H9 (cell line): ENCODE data around the gene OR2T3. TPM values are rescaled to one million over a fixed set of nuclear protein-coding genes. Genes with fewer than 3 reads are reported as not detected.
"Not testable (repeated sequence)": the region's sequence is repeated elsewhere in the genome, so short reads cannot be mapped to it uniquely, and the experiment has no call there.

Experiments
- DNase-seq: peaks from one replicate; pipeline ENCODE4 v3.0.0-alpha.2; 2017
- H2AFZ ChIP-seq: one replicate; pipeline ENCODE4 v1.6.1; 2013; ENCODE audit warnings: mild to moderate bottlenecking, low read length, control low read depth, moderate library complexity
- H2AK5ac ChIP-seq: 2 replicates; pipeline ENCODE4 v1.6.1; 2013; ENCODE audit warnings: low read length, control low read depth, mixed read lengths; ENCODE audit not compliant: insufficient read length
- H2BK120ac ChIP-seq: one replicate; pipeline ENCODE4 v1.6.1; 2013; ENCODE audit warnings: low read depth, mild to moderate bottlenecking, low read length, control low read depth, inconsistent platforms; ENCODE audit not compliant: poor library complexity, severe bottlenecking
- H2BK12ac ChIP-seq: 2 replicates; pipeline ENCODE4 v1.6.1; 2013; ENCODE audit warnings: low read length, control low read depth, mixed read lengths, low read depth; ENCODE audit not compliant: insufficient read length
- H2BK15ac ChIP-seq: 2 replicates; pipeline ENCODE4 v1.6.1; 2013; ENCODE audit warnings: low read depth, low read length, control low read depth
- H2BK20ac ChIP-seq: one replicate; pipeline ENCODE4 v1.6.1; 2013; ENCODE audit warnings: low read depth, mild to moderate bottlenecking, low read length, control low read depth, inconsistent platforms; ENCODE audit not compliant: poor library complexity, severe bottlenecking
- H2BK5ac ChIP-seq: 2 replicates; pipeline ENCODE4 v1.6.1; 2013; ENCODE audit warnings: low read length, control low read depth, mixed read lengths; ENCODE audit not compliant: insufficient read length
- H3K14ac ChIP-seq: 2 replicates; pipeline ENCODE4 v1.6.1; 2013; ENCODE audit warnings: low read length, control low read depth; ENCODE audit not compliant: insufficient read depth
- H3K18ac ChIP-seq: 2 replicates; pipeline ENCODE4 v1.6.1; 2013; ENCODE audit warnings: low read depth, mild to moderate bottlenecking, mixed read lengths, low read length, control low read depth; ENCODE audit not compliant: insufficient read length
- H3K23ac ChIP-seq: 2 replicates; pipeline ENCODE4 v1.6.1; 2013; ENCODE audit warnings: low read length, control low read depth, mixed read lengths, low read depth; ENCODE audit not compliant: insufficient read length
- H3K23me2 ChIP-seq: 2 replicates; pipeline ENCODE4 v1.6.1; 2013; ENCODE audit warnings: low read depth, mild to moderate bottlenecking, mixed read lengths, low read length, control low read depth; ENCODE audit not compliant: insufficient read length, poor library complexity, severe bottlenecking
- H3K27ac ChIP-seq: 2 replicates; pipeline ENCODE4 v1.5.1; 2013; ENCODE audit warnings: low read length, control low read depth, mixed read lengths, low read depth; ENCODE audit not compliant: insufficient read length
- H3K27me3 ChIP-seq: 2 replicates; pipeline ENCODE4 v1.6.1; 2013; ENCODE audit warnings: low read length, control low read depth, inconsistent platforms; ENCODE audit not compliant: insufficient read depth
- H3K4ac ChIP-seq: 2 replicates; pipeline ENCODE4 v1.6.1; 2013; ENCODE audit warnings: low read depth, mild to moderate bottlenecking, control low read depth, inconsistent platforms, low read length, moderate library complexity
- H3K4me1 ChIP-seq: 2 replicates; pipeline ENCODE4 v1.6.1; 2013; ENCODE audit warnings: low read length, control low read depth, inconsistent platforms; ENCODE audit not compliant: insufficient read depth
- H3K4me2 ChIP-seq: 2 replicates; pipeline ENCODE4 v1.6.1; 2013; ENCODE audit warnings: low read length, control low read depth, mixed read lengths; ENCODE audit not compliant: insufficient read length, insufficient read depth
- H3K56ac ChIP-seq: 2 replicates; pipeline ENCODE4 v1.6.1; 2013; ENCODE audit warnings: low read depth, mild to moderate bottlenecking, mixed read lengths, low read length, control low read depth; ENCODE audit not compliant: insufficient read length
- H3K79me1 ChIP-seq: 2 replicates; pipeline ENCODE4 v1.6.1; 2013; ENCODE audit warnings: low read depth, mild to moderate bottlenecking, moderate library complexity, low read length, control low read depth, inconsistent platforms; ENCODE audit not compliant: insufficient read depth, poor library complexity, severe bottlenecking
- H3K79me2 ChIP-seq: 2 replicates; pipeline ENCODE4 v1.6.1; 2013; ENCODE audit warnings: low read length, control low read depth, inconsistent platforms; ENCODE audit not compliant: insufficient read depth
- H3K9ac ChIP-seq: 2 replicates; pipeline ENCODE4 v1.6.1; 2013; ENCODE audit warnings: low read length, control low read depth, mixed read lengths; ENCODE audit not compliant: insufficient read length; ENCODE audit errors: extremely low read depth
- H3K9me3 ChIP-seq: one replicate; pipeline ENCODE4 v1.6.1; 2013; ENCODE audit warnings: low read depth, low read length, inconsistent platforms; ENCODE audit not compliant: control insufficient read depth
- H3T11ph ChIP-seq: one replicate; pipeline ENCODE4 v1.6.1; 2013; ENCODE audit warnings: mild to moderate bottlenecking, low read length, control low read depth, inconsistent platforms
- H4K20me1 ChIP-seq: one replicate; pipeline ENCODE4 v1.6.1; 2013; ENCODE audit not compliant: control insufficient read depth, insufficient read length, insufficient read depth
- H4K5ac ChIP-seq: 2 replicates; pipeline ENCODE4 v1.6.1; 2013; ENCODE audit warnings: low read depth, mild to moderate bottlenecking, mixed read lengths, low read length, control low read depth; ENCODE audit not compliant: insufficient read length
- H4K8ac ChIP-seq: replicated peaks from 2 replicates; pipeline ENCODE4 v1.6.1; 2013; ENCODE audit warnings: low read length, control low read depth, mixed read lengths, low read depth; ENCODE audit not compliant: insufficient read length
- H4K91ac ChIP-seq: 2 replicates; pipeline ENCODE4 v1.6.1; 2013; ENCODE audit warnings: low read depth, mild to moderate bottlenecking, moderate library complexity, mixed read lengths, low read length, control low read depth; ENCODE audit not compliant: insufficient read length
- H3K27ac Mint-ChIP-seq, 3 experiments: 2 replicates in 2 of 3; 3 replicates in 1 of 3; pipeline ENCODE4 v1.8.0; 2020 to 2021; ENCODE audit warnings: mixed read lengths in 3 of 3, mild to moderate bottlenecking in 1 of 3, moderate library complexity in 1 of 3
- H3K27me3 Mint-ChIP-seq: 2 replicates; pipeline ENCODE4 v1.8.0; 2021; ENCODE audit warnings: low read depth, mild to moderate bottlenecking, moderate library complexity, mixed read lengths
- H3K36me3 Mint-ChIP-seq, 3 experiments: 2 replicates in 2 of 3; 3 replicates in 1 of 3; pipeline ENCODE4 v1.8.0; 2020 to 2021; ENCODE audit warnings: low read depth in 3 of 3, mixed read lengths in 3 of 3; ENCODE audit not compliant: insufficient read depth in 1 of 3
- H3K4me1 Mint-ChIP-seq, 2 experiments: 2 replicates each; pipeline ENCODE4 v1.8.0; 2020; ENCODE audit warnings: mixed read lengths in 2 of 2
- H3K4me3 Mint-ChIP-seq, 2 experiments: 2 replicates in 1 of 2; 3 replicates in 1 of 2; pipeline ENCODE4 v1.8.0; 2020 to 2021; ENCODE audit warnings: mild to moderate bottlenecking in 2 of 2, mixed read lengths in 2 of 2, moderate library complexity in 1 of 2
- H3K9me3 Mint-ChIP-seq, 2 experiments: 2 replicates in 1 of 2; 3 replicates in 1 of 2; pipeline ENCODE4 v1.8.0; 2020; ENCODE audit warnings: mild to moderate bottlenecking in 2 of 2, mixed read lengths in 2 of 2, moderate library complexity in 1 of 2
- WGBS: extraction: QIAGEN DNeasy Blood & Tissue Kit; methylation state at CpG from one replicate; pipeline ENCODE4 v1.1.7; 2013; ENCODE audit warnings: missing lambda C conversion rate, low lambda C conversion rate, mixed read lengths; ENCODE audit not compliant: insufficient read length; ENCODE audit errors: extremely low coverage; 5-methylcytosine and 5-hydroxymethylcytosine counted together
- total RNA-seq: library from RNA; stranded (reverse); gene quantifications from 2 replicates; pipeline ENCODE4 v1.2.1, GENCODE V29; 2021

OR2T3 gene
- total RNA-seq, 1 experiment from 2014 or later: not detected

GRCh38 chr1:248488289-248488688 lies 15.1 kb downstream of the OR2T3 start, which contains the start of gene OR2T5:
Gene OR2T5 (plus strand): TSS chr1:248488589. CDS start chr1:248488589, 0 bp downstream.
- H3T11ph ChIP-seq, H3K4me2 ChIP-seq, H3K9me3 ChIP-seq, H3K27ac Mint-ChIP-seq, H4K20me1 ChIP-seq, H4K91ac ChIP-seq, H2BK5ac ChIP-seq, DNase-seq, H3K36me3 Mint-ChIP-seq, H3K27ac ChIP-seq, H3K79me1 ChIP-seq, H3K79me2 ChIP-seq, H3K18ac ChIP-seq, H2BK20ac ChIP-seq, H3K27me3 Mint-ChIP-seq, H3K23ac ChIP-seq, H3K4me1 ChIP-seq, H3K23me2 ChIP-seq, H3K9me3 Mint-ChIP-seq, H2BK15ac ChIP-seq, H4K8ac ChIP-seq, H3K4me1 Mint-ChIP-seq, H2BK12ac ChIP-seq, H4K5ac ChIP-seq, H2AFZ ChIP-seq, H3K4me3 Mint-ChIP-seq, H2AK5ac ChIP-seq, H3K4ac ChIP-seq, H2BK120ac ChIP-seq, H3K9ac ChIP-seq, H3K56ac ChIP-seq, H3K14ac ChIP-seq, H3K27me3 ChIP-seq: not testable (repeated sequence)
- no CpG with 5 or more reads among the region's 6 CpGs for WGBS

GRCh38 chr1:248496661-248497060 lies 23.5 kb downstream of the OR2T3 start:
- H3K27ac ChIP-seq: not testable (repeated sequence)

More at GRCh38 chr1:248496661-248497060, 23.5 kb downstream of the OR2T3 start:
- not testable (repeated sequence) for H3K14ac ChIP-seq, H3K36me3 Mint-ChIP-seq, H2BK12ac ChIP-seq, H3K23me2 ChIP-seq, H3K27me3 Mint-ChIP-seq, H3T11ph ChIP-seq, H4K91ac ChIP-seq, H3K4ac ChIP-seq, H3K56ac ChIP-seq, H3K79me2 ChIP-seq, H3K79me1 ChIP-seq, H3K4me1 ChIP-seq, H3K27me3 ChIP-seq, H3K4me3 Mint-ChIP-seq, H4K20me1 ChIP-seq, H2BK15ac ChIP-seq, H3K9me3 ChIP-seq, H3K4me1 Mint-ChIP-seq, DNase-seq, H3K9ac ChIP-seq, H3K27ac Mint-ChIP-seq, H2AFZ ChIP-seq, H2BK120ac ChIP-seq, H3K4me2 ChIP-seq, H2BK20ac ChIP-seq, H3K18ac ChIP-seq, H4K8ac ChIP-seq, H2BK5ac ChIP-seq, H2AK5ac ChIP-seq, H4K5ac ChIP-seq, H3K23ac ChIP-seq
- peaks cover 26 to 35% of the 10 kb centered on the region in 2 experiments for H3K9me3 Mint-ChIP-seq
- no CpG with 5 or more reads among the region's 5 CpGs for WGBS
